ENCODE data around the gene ATXN7L3.
"Not testable (repeated sequence)": the region's sequence is repeated elsewhere in the genome, so short reads cannot be mapped to it uniquely, and the experiment has no call there.

ATXN7L3 gene

GRCh38 chr17:44199553-44200477 lies at the start of gene ATXN7L3:
Gene ATXN7L3, minus strand, starts transcription at chr17:44199884. Its CDS starts 1,814 bp downstream, at chr17:44198070.
- DNase-seq: peak; percentile 95

DNA sequence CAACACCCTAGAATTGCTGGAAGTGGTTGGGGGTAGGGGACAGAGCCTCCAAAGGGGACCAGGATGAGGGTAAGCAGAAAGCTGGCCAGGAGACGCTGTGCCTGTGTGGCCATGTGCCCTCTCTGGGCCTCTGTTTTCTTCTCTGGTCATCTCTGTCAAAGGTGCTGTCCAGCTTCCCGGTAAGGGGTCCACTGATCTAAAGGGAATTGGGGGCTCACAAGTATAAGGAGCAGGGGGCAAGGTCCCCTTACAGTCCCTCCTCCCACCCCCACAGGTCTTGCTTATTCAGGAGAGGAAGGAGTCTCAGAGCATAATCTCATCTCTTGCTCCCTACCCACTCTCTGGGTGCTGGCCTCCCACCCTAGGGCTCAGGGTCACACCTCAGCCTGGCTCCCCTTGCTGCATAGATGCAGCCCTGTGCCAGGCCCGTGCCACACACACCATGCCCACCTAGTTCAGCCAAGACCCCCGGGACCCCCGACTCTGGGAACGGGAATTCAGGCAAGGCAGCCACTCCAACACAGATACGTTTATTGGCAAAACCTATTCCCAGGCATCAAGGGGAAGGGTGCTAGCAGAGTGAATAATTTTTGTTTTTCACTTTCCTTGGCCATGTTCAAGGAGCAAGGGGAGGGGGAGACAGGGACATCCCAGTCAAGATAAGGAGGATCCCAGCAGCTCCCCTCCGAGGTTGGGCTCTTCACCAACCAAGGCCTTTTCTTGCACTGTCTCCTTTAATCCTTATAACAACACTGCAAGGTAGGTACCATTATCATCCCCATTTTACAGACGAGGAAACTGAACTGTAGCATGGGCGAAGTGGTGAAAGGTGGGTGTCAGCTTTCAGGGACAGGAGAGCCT lies 48.4 kb upstream of the ATXN7L3 start:
- DNase-seq: no peak

- DNase-seq: no peak
These were observed 47.8 kb upstream of the ATXN7L3 start for GRCh38 chr17:44247440-44247841.

DNA sequence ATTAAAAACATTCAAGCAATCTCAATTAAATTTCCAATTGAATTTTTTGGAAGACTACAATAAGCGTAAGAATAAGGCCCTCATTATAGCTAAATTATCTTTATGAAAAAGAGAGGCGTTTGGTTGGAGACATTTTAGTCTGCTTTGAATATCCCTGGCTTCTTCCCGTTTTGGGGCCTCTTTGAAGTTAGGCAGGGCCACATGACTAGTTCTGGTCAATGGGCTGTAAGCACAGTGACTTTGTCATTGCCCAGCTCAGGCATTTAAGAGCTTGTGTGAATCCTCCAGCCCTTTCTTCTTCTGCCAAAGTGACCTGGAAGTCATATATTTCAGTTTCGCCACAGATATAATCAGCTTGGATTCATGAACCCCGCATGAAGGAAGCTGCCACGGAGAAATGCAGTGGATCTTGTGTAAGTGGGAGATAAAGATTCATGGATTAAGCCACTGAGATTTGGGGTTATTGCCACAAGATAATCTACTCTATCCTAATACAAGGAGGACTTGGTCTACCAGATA lies 41.5 kb upstream of the ATXN7L3 start:
- no peak for DNase-seq

GRCh38 chr17:44237886-44238285 lies 38.2 kb upstream of the ATXN7L3 start:
- not testable (repeated sequence) for DNase-seq

DNA sequence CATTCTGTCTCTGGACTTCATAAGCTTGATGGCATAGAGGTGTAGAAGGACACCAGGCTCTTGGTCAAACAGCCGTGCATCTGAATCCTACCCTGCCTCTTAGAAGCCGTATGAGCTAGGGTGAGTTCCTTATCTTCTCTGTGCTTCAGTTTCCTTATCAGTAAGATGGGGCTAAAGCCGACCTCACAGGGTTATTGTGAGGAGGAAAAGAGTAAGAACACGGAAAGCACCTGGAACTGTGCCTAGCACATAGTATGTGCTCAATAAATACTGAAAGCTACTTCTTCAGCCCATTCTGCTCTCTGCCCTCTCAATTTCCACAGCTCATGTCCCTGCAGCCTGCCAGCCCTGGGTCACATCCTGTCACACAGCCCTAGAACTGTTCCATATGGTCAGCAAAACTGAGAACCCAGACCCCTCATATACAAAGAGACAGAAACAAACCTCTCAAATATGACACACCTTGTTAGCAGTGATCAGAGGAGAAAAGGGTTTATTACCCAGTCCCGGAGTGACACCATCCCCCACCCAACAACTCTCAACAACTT lies 36.8 kb upstream of the ATXN7L3 start:
- no peak for DNase-seq

DNA sequence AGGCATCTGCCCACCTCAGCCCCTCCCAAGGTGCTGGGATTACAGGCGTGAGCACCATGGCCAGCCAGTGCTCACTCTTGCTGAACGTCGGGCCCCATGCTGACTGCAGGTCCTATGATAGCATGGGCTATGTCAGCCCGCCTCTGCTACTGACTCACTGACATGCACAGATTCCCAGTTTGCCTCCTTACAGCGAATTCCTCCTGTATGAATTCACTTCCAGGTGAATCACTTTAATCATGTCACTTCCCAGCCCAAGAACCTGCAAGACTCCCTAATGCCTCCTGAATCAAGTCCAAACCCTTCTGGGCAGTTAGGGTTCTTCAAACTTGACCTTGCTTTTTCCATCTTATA lies 35.9 kb upstream of the ATXN7L3 start:
- DNase-seq: no peak

- no peak for DNase-seq
These were observed 33.9 kb upstream of the ATXN7L3 start for GRCh38 chr17:44233582-44233981.

DNA sequence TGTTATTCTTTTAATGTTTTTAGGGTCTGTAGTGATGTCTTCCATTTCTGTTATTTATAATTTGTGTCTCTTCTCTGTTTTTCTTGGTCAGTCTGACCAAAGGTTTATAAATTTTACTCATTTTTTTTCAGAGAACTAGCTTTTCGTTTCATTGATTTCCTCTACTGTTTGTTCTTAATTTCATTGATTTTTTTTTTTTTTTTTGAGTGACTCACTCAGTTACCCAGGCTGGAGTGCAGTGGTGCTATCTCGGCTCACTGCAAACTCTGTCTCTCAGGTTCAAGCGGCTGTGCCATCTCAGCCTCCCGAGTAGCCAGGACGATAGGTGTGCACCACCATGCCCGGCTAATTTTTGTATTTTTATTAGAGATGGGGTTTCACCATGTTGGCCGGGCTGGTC lies 32.4 kb upstream of the ATXN7L3 start:
- DNase-seq: no peak

DNA sequence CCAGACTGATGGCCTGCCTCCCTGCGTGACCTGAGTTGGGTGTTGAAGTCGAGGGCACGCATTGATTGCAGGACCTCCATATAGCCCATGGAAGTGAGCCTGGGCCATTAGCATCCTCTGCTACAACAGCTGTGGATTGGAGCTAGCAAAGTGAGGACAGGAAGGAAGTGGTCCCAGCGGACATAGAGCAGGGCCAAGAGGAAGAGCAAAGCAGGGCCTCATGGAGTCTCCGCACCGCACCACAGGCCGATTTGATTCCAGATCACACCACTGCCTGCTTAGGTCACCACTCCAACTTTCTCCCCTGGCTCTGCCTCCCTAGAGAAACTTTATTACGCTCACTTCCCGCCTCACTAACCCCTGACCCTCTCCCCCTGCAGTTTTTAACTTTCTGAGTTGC lies 30.5 kb upstream of the ATXN7L3 start:
- no peak for DNase-seq

DNA sequence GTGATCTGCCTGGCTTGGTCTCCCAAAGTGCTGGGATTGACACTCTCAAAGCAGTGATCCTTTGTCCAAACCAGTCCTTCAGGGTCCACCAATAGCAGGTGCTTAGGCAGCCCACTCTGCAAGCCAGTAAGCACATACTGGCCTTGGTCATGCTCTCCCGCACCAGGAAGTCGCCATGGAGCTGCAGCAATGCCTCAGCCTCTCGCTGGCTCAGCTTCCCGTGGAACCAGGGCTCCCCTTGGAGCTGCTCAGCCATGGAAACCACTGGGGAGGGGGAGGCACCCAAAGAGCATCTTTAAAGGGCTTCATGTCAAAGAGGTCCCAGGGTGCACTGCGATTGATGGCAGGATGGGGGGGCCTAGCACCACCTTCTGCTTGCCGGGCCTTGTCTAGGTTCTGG lies 29.4 kb upstream of the ATXN7L3 start:
- DNase-seq: no peak

GRCh38 chr17:44223541-44224071 lies 23.9 kb upstream of the ATXN7L3 start:
- no peak for DNase-seq

DNA sequence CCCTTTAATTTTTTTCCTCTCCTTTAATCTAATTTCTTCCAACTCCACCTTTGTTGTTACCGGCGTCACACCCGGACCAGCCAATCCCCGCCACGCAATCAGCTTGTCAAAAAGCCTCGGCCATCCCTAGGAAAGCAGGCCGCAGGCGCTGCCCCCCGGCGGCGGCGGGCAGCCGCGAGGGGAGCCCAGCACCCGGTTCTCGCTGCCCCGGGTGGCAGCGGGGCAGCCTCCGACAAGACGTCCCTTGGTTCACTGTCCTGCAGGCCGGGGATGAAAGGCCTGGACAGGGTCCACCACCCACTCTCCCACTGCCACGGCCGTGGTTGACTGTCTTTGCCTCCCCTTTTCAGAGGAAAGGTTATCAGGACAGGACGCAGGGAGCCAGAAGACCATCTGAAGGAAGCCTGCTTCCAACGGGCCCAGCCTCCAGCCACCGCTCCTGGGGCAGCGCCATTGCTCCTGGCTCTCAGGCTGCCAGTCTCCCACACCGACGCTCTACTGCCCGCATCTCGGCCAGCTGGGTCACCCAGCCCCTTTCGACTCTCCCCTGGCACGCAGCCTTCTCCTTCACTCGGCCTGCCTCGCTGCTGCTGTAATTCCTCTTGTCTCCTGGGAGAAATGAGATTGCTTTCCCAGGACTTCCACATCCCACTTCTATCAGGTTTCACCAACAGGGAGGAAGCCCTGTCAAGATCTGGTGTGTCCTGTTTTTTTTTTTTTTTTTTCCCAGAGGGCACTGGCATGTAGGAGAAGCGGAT lies 22.6 kb upstream of the ATXN7L3 start:
- peak; percentile 69 for DNase-seq

DNA sequence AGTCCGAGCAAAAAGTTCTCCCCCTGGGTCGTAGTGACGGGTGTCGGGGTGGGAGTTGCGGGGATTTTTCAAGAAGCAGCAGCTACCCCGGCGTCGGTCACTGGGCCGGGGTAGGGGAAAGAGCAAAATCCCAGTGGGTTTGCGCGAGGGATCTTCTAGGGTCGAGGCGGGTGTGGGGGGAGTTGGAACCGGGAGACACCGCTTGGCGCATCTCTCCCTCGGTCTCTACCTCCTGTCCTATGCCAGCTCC lies 22.1 kb upstream of the ATXN7L3 start:
- no peak for DNase-seq

GRCh38 chr17:44221084-44221861 lies 21.6 kb upstream of the ATXN7L3 start:
- peak; percentile 78 for DNase-seq

- DNase-seq: peak; percentile 56
These were observed 20.8 kb upstream of the ATXN7L3 start for GRCh38 chr17:44220213-44221083.

- DNase-seq: peak; percentile 71
These were observed 20.0 kb upstream of the ATXN7L3 start, which contains the start of gene UBTF for GRCh38 chr17:44219616-44220212. Gene UBTF, minus strand, starts transcription at chr17:44219675. Its CDS starts 1,446 bp downstream, at chr17:44218229.

DNA sequence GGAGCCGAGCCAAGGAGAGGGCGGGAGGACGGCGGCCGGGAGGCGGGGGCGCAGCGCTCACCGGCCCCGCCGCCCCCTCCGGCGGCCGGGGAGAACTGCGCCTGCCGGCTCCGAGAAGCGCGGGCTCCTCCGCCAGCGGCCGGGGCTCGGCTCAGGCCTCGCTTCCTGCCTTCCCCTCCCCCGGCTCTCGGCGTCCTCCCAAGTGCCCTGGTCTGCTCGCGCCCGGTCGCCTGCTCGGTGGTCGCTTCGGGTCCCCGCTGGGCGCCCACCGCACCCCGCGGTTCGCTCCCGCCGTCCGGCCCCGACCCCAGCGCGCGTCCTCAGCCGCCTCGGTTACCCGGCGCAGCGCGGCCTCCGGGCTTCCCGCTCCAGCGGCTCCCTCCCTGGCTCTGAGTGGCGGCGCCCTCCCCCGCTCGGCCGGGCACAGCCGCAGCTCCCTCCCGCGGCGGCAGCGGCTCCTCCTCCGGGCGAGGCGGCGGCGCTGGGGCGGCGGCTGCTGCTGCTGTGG lies 19.5 kb upstream of the ATXN7L3 start:
- peak; percentile 31 for DNase-seq

DNA sequence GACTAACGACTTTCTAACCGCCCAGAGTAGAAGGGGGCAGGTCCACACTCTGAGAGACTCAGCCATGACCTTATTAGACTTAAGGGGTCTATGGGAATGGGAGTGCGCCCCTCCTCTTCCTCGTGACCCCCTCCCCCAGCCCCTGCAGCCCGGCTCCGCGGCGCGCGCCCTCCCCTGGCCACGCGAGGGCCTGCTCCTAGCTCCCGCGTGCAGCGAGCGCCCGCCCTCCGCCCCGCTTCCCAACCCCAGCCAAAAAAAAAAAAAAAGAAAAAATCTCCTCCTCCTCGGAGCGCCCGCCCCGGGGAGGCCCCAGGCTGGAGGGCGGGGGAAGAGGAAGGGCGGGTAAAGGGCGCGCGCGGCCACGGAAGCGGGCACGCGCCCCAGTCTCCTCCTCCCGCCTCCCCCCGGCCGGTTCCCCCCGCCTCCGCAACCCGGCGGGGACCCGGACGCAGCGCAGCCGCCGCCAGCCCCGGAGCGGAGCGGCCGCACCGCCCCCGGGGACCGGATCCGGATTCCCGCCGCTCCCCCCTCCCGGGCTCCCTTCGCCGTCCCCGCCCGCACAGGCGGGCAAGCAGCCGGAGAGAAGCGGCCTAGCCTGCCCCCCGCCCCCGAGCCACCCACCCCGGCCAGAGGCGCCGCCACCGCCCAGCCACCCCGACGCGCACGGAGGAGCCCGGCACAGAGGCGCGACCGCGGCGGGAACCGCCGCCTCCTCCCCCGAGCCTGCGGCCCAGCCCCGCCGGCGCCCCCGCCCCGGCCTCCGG lies 18.8 kb upstream of the ATXN7L3 start:
- peak; percentile 61 for DNase-seq
